ENCODE measurements around the gene MAPK12.

DNA sequence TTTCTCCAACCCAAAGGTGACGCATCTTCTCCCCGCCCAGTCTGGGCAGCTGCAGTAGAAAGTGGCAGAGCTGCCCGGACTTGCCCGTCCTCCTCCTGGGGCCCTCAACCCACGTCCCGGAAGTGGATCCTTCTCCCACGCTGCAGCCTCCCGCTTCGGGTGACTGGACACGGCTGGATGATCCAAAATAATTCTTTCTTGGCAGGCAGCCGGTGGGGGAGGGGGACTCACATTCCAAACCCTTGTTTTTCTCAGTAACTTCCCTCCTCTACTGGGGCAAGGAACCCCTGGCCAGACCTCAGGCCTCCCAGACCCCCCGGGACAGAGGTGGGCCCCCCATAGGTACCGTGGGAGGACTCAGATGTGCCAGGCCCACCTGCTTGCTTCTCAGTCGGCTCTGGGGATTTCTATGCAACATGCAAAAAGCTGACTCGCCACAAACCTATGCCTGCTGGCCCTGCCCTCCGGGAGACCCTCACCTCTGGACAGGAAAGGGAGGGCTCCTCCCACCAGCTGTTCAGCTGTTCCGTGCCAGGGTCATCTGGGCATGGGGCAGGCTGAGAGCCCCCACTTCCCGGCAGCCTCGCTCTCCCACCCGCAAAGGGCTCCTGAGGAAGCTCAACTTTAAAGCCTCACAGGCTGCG is 44.6 kb upstream of the MAPK12 start:
- TF ChIP-seq, protein P1, sequence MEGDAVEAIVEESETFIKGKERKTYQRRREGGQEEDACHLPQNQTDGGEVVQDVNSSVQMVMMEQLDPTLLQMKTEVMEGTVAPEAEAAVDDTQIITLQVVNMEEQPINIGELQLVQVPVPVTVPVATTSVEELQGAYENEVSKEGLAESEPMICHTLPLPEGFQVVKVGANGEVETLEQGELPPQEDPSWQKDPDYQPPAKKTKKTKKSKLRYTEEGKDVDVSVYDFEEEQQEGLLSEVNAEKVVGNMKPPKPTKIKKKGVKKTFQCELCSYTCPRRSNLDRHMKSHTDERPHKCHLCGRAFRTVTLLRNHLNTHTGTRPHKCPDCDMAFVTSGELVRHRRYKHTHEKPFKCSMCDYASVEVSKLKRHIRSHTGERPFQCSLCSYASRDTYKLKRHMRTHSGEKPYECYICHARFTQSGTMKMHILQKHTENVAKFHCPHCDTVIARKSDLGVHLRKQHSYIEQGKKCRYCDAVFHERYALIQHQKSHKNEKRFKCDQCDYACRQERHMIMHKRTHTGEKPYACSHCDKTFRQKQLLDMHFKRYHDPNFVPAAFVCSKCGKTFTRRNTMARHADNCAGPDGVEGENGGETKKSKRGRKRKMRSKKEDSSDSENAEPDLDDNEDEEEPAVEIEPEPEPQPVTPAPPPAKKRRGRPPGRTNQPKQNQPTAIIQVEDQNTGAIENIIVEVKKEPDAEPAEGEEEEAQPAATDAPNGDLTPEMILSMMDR (IDR thresholded peaks at IDR 0.05): no peak
- TF ChIP-seq POLR2A (IDR thresholded peaks at IDR 0.05): peak; percentile 76 to 84

Measured in Peyer's patch (tissue), 4 donors.